Activated CD4-positive, alpha-beta memory T cell treated with anti-CD3 and anti-CD28 coated beads for 36 hours (primary cell): Measurements from ENCODE around the gene USP17L15. TPM values are rescaled to one million over a fixed set of nuclear protein-coding genes. Genes with fewer than 3 reads are reported as not detected.
"Not testable (repeated sequence)": the region's sequence is repeated elsewhere in the genome, so short reads cannot be mapped to it uniquely, and the experiment has no call there.

Experiments
- CTCF ChIA-PET: fragments of 350-600 bp; sonication (Branson Sonifier 250); formaldehyde crosslinking; loops from one replicate; lab custom pipeline; 2021; ENCODE audit warnings: antibody characterized with exemption, inconsistent platforms; lab: Charles Lee
- POLR2A ChIA-PET: fragments of 350-600 bp; sonication (Branson Sonifier 250); formaldehyde crosslinking; loops from one replicate; lab custom pipeline; 2021; ENCODE audit warnings: antibody characterized with exemption; lab: Charles Lee
- DNase-seq: peaks from one replicate; pipeline ENCODE4 v3.0.0-alpha.2; 2020
- H3K27ac Mint-ChIP-seq: one replicate; pipeline ENCODE4 v1.8.0; 2021; ENCODE audit warnings: mixed read lengths
- H3K27me3 Mint-ChIP-seq: one replicate; pipeline ENCODE4 v1.8.0; 2021; ENCODE audit warnings: mixed read lengths
- H3K36me3 Mint-ChIP-seq: one replicate; pipeline ENCODE4 v1.8.0; 2021; ENCODE audit warnings: mixed read lengths
- H3K4me1 Mint-ChIP-seq: one replicate; pipeline ENCODE4 v1.8.0; 2021; ENCODE audit warnings: low read depth, mixed read lengths
- H3K4me3 Mint-ChIP-seq: one replicate; pipeline ENCODE4 v1.8.0; 2021; ENCODE audit warnings: mild to moderate bottlenecking, mixed read lengths
- H3K9me3 Mint-ChIP-seq: one replicate; pipeline ENCODE4 v1.8.0; 2021; ENCODE audit warnings: mixed read lengths
- intact Hi-C: fragments of 100-400 bp; cut with micrococcal nuclease; formaldehyde crosslinking; loops from one replicate; pipeline ENCODE4 v1.15.1; 2023
- total RNA-seq, 2 experiments: library from RNA; stranded (reverse); gene quantifications; one replicate each; pipeline ENCODE4 v1.2.3, GENCODE V29; 2021

Gene USP17L15, protein sequence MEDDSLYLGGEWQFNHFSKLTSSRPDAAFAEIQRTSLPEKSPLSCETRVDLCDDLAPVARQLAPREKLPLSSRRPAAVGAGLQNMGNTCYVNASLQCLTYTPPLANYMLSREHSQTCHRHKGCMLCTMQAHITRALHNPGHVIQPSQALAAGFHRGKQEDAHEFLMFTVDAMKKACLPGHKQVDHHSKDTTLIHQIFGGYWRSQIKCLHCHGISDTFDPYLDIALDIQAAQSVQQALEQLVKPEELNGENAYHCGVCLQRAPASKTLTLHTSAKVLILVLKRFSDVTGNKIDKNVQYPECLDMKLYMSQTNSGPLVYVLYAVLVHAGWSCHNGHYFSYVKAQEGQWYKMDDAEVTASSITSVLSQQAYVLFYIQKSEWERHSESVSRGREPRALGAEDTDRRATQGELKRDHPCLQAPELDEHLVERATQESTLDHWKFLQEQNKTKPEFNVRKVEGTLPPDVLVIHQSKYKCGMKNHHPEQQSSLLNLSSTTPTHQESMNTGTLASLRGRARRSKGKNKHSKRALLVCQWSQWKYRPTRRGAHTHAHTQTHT
- total RNA-seq: not detected

DNA sequence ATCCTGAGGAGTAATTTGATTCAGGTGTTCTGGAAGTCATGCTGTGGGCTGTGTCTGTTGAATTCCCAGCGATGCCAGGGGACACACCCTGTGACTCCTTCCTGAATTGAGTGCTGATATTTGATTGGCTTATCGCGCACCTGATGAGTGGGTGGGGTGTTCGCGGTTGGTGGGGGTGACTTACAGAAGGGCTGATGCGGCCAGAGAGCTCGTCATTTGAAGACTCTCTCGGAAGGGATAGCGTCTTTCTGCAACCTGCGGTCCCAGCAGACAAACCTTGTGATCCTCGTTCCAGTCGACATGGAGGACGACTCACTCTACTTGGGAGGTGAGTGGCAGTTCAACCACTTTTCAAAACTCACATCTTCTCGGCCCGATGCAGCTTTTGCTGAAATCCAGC, at the start of gene USP17L15:
USP17L15 (plus strand) TSS at position 301 of the 400 bp plus-strand sequence; CDS start at position 301, 0 bp downstream.
- H3K36me3 Mint-ChIP-seq, H3K4me3 Mint-ChIP-seq, H3K27ac Mint-ChIP-seq, POLR2A ChIA-PET, intact Hi-C loops, H3K9me3 Mint-ChIP-seq, CTCF ChIA-PET, H3K27me3 Mint-ChIP-seq, DNase-seq, H3K4me1 Mint-ChIP-seq: not testable (repeated sequence)

DNA sequence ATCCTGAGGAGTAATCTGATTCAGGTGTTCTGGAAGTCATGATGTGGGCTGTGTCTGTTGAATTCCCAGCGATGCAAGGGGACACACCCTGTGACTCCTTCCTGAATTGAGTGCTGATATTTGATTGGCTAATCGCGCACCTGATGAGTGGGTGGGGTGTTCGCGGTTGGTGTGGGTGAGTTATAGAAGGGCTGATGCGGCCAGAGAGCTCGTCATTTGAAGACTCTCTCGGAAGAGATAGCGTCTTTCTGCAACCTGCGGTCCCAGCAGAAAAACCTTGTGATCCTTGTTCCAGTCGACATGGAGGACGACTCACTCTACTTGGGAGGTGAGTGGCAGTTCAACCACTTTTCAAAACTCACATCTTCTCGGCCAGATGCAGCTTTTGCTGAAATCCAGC, 23.8 kb upstream of the USP17L15 start, which contains the start of gene USP17L10:
USP17L10 (plus strand) TSS at position 301 of the 400 bp plus-strand sequence; CDS start at position 301, 0 bp downstream.
- H3K27me3 Mint-ChIP-seq, H3K4me3 Mint-ChIP-seq, DNase-seq: not testable (repeated sequence)

GRCh38 chr4:9214701-9215100, 19.5 kb upstream of the USP17L15 start:
- CTCF ChIA-PET, H3K4me3 Mint-ChIP-seq, H3K9me3 Mint-ChIP-seq, H3K36me3 Mint-ChIP-seq, H3K27me3 Mint-ChIP-seq, POLR2A ChIA-PET, intact Hi-C loops, DNase-seq, H3K27ac Mint-ChIP-seq, H3K4me1 Mint-ChIP-seq: not testable (repeated sequence)

More for the DNA sequence above, 23.8 kb upstream of the USP17L15 start, which contains the start of gene USP17L10:
- H3K9me3 Mint-ChIP-seq, CTCF ChIA-PET, H3K36me3 Mint-ChIP-seq, POLR2A ChIA-PET, intact Hi-C loops, H3K4me1 Mint-ChIP-seq, H3K27ac Mint-ChIP-seq: not testable (repeated sequence)

DNA sequence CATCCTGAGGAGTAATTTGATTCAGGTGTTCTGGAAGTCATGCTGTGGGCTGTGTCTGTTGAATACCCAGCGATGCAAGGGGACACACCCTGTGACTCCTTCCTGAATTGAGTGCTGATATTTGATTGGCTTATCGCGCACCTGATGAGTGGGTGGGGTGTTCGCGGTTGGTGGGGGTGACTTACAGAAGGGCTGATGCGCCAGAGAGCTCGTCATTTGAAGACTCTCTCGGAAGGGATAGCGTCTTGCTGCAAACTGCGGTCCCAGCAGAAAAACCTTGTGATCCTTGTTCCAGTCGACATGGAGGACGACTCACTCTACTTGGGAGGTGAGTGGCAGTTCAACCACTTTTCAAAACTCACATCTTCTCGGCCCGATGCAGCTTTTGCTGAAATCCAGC, 19.1 kb upstream of the USP17L15 start, which contains the start of gene USP17L11:
USP17L11 (plus strand) TSS at position 301 of the 400 bp plus-strand sequence; CDS start at position 301, 0 bp downstream.
- POLR2A ChIA-PET, H3K27me3 Mint-ChIP-seq, H3K4me3 Mint-ChIP-seq, intact Hi-C loops, H3K36me3 Mint-ChIP-seq, CTCF ChIA-PET, H3K27ac Mint-ChIP-seq, H3K4me1 Mint-ChIP-seq, H3K9me3 Mint-ChIP-seq, DNase-seq: not testable (repeated sequence)

GRCh38 chr4:9219852-9220251, 14.3 kb upstream of the USP17L15 start, which contains the start of gene USP17L12:
Gene USP17L12 (plus strand): TSS chr4:9220152. CDS start chr4:9220152, 0 bp downstream.
- H3K4me3 Mint-ChIP-seq, DNase-seq, H3K36me3 Mint-ChIP-seq, H3K4me1 Mint-ChIP-seq, H3K27me3 Mint-ChIP-seq, CTCF ChIA-PET, H3K9me3 Mint-ChIP-seq, POLR2A ChIA-PET, intact Hi-C loops, H3K27ac Mint-ChIP-seq: not testable (repeated sequence)

- DNase-seq, H3K27me3 Mint-ChIP-seq, POLR2A ChIA-PET, intact Hi-C loops, H3K27ac Mint-ChIP-seq, H3K36me3 Mint-ChIP-seq, CTCF ChIA-PET, H3K4me3 Mint-ChIP-seq, H3K4me1 Mint-ChIP-seq, H3K9me3 Mint-ChIP-seq: not testable (repeated sequence)
Observed at GRCh38 chr4:9224596-9224995, 9.6 kb upstream of the USP17L15 start, which contains the start of gene USP17L13. Gene USP17L13 (plus strand): TSS chr4:9224896. CDS start chr4:9224896, 0 bp downstream.

GRCh38 chr4:9230249-9230648, 3.9 kb upstream of the USP17L15 start:
- H3K27ac Mint-ChIP-seq, H3K36me3 Mint-ChIP-seq, DNase-seq, POLR2A ChIA-PET, CTCF ChIA-PET, H3K4me3 Mint-ChIP-seq, H3K4me1 Mint-ChIP-seq, H3K9me3 Mint-ChIP-seq, intact Hi-C loops, H3K27me3 Mint-ChIP-seq: not testable (repeated sequence)

- peak; percentile 9 for DNase-seq
- H3K4me3 Mint-ChIP-seq, CTCF ChIA-PET, H3K9me3 Mint-ChIP-seq, intact Hi-C loops, H3K4me1 Mint-ChIP-seq, H3K27me3 Mint-ChIP-seq, H3K36me3 Mint-ChIP-seq, H3K27ac Mint-ChIP-seq, POLR2A ChIA-PET: not testable (repeated sequence)
Observed at GRCh38 chr4:9238461-9238860, 4.3 kb downstream of the USP17L15 start.

DNA sequence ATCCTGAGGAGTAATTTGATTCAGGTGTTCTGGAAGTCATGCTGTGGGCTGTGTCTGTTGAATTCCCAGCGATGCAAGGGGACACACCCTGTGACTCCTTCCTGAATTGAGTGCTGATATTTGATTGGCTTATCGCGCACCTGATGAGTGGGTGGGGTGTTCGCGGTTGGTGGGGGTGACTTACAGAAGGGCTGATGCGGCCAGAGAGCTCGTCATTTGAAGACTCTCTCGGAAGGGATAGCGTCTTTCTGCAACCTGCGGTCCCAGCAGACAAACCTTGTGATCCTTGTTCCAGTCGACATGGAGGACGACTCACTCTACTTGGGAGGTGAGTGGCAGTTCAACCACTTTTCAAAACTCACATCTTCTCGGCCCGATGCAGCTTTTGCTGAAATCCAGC, 9.4 kb downstream of the USP17L15 start, which contains the start of gene USP17L17:
USP17L17 (plus strand) TSS at position 301 of the 400 bp plus-strand sequence; CDS start at position 301, 0 bp downstream.
- POLR2A ChIA-PET, DNase-seq, H3K4me1 Mint-ChIP-seq, intact Hi-C loops, H3K4me3 Mint-ChIP-seq, H3K27me3 Mint-ChIP-seq, CTCF ChIA-PET, H3K36me3 Mint-ChIP-seq, H3K27ac Mint-ChIP-seq, H3K9me3 Mint-ChIP-seq: not testable (repeated sequence)

- H3K4me3 Mint-ChIP-seq, POLR2A ChIA-PET, H3K36me3 Mint-ChIP-seq, intact Hi-C loops, H3K9me3 Mint-ChIP-seq, H3K27ac Mint-ChIP-seq, CTCF ChIA-PET, H3K27me3 Mint-ChIP-seq, H3K4me1 Mint-ChIP-seq: not testable (repeated sequence)
- peak; percentile 6 for DNase-seq
Observed at GRCh38 chr4:9247953-9248680, 13.9 kb downstream of the USP17L15 start, which contains the start of gene USP17L18. Gene USP17L18 (plus strand): TSS chr4:9248630. CDS start chr4:9248630, 0 bp downstream.

- H3K9me3 Mint-ChIP-seq, CTCF ChIA-PET, H3K36me3 Mint-ChIP-seq, H3K4me1 Mint-ChIP-seq, DNase-seq, POLR2A ChIA-PET, H3K4me3 Mint-ChIP-seq, H3K27ac Mint-ChIP-seq, H3K27me3 Mint-ChIP-seq, intact Hi-C loops: not testable (repeated sequence)
Observed at GRCh38 chr4:9253078-9253477, 18.9 kb downstream of the USP17L15 start, which contains the start of gene USP17L19. Gene USP17L19 (plus strand): TSS chr4:9253378. CDS start chr4:9253378, 0 bp downstream.

DNA sequence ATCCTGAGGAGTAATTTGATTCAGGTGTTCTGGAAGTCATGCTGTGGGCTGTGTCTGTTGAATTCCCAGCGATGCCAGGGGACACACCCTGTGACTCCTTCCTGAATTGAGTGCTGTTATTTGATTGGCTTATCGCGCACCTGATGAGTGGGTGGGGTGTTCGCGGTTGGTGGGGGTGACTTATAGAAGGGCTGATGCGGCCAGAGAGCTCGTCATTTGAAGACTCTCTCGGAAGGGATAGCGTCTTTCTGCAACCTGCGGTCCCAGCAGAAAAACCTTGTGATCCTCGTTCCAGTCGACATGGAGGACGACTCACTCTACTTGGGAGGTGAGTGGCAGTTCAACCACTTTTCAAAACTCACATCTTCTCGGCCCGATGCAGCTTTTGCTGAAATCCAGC, 23.6 kb downstream of the USP17L15 start, which contains the start of gene USP17L20:
USP17L20 (plus strand) TSS at position 301 of the 400 bp plus-strand sequence; CDS start at position 301, 0 bp downstream.
- intact Hi-C loops, H3K4me1 Mint-ChIP-seq, H3K36me3 Mint-ChIP-seq: not testable (repeated sequence)

More for the DNA sequence above, 23.6 kb downstream of the USP17L15 start, which contains the start of gene USP17L20:
- CTCF ChIA-PET, H3K4me3 Mint-ChIP-seq, H3K27ac Mint-ChIP-seq, H3K27me3 Mint-ChIP-seq, H3K9me3 Mint-ChIP-seq, POLR2A ChIA-PET, DNase-seq: not testable (repeated sequence)
